Ovary (tissue), 3 donors: ENCODE measurements around the gene FAM222B.

Experiments
- EP300 ChIP-seq: sonication (generic); formaldehyde crosslinking; IDR thresholded peaks from one replicate; pipeline ENCODE4 v1.6.1; 2017; ENCODE audit warnings: antibody characterized with exemption
- POLR2A ChIP-seq: fragments of 450-650 bp; IDR thresholded peaks from one replicate; pipeline ENCODE4 v1.6.1; 2017; ENCODE audit warnings: antibody characterized with exemption, mild to moderate bottlenecking, moderate library complexity
- TF ChIP-seq, protein P1 (sequence below), 3 donors: fragments of 450-650 bp in 2 of 3; fragments of 200-600 bp in 1 of 3; IDR thresholded peaks; one replicate each; pipeline versions ENCODE4 v1.5.1 to v1.8.0; 2016 to 2022; ENCODE audit warnings: antibody characterized with exemption in 3 of 3, mild to moderate bottlenecking in 1 of 3
- donor health status: DM: no; HTN: no; CAD: no.

DNA sequence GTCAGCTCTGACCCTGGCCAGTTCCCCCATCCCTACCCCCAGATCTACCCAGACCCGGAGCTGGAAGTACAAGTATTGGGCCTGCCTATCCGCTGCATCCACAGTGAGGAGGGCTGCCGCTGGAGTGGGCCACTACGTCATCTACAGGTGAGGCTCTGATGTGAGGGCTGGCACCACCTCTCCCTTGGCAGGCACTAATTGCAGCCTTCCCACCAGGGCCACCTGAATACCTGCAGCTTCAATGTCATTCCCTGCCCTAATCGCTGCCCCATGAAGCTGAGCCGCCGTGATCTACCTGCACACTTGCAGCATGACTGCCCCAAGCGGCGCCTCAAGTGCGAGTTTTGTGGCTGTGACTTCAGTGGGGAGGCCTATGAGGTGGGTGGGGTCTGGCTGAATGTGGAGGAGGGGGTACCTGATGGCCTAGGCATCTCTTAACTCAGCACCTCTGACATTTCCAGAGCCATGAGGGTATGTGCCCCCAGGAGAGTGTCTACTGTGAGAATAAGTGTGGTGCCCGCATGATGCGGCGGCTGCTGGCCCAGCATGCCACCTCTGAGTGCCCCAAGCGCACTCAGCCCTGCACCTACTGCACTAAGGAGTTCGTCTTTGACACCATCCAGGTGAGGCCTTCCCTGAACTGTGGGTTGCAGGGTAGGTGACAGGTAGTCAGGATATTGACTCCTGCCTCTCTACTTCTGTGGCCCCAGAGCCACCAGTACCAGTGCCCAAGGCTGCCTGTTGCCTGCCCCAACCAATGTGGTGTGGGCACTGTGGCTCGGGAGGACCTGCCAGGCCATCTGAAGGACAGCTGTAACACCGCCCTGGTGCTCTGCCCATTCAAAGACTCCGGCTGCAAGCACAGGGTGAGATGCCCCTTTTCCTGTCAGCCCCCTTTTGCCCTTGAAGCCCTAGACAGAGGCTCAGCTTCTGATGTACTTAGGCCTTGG is 94.5 kb downstream of the FAM222B start:
- TF ChIP-seq, protein P1, sequence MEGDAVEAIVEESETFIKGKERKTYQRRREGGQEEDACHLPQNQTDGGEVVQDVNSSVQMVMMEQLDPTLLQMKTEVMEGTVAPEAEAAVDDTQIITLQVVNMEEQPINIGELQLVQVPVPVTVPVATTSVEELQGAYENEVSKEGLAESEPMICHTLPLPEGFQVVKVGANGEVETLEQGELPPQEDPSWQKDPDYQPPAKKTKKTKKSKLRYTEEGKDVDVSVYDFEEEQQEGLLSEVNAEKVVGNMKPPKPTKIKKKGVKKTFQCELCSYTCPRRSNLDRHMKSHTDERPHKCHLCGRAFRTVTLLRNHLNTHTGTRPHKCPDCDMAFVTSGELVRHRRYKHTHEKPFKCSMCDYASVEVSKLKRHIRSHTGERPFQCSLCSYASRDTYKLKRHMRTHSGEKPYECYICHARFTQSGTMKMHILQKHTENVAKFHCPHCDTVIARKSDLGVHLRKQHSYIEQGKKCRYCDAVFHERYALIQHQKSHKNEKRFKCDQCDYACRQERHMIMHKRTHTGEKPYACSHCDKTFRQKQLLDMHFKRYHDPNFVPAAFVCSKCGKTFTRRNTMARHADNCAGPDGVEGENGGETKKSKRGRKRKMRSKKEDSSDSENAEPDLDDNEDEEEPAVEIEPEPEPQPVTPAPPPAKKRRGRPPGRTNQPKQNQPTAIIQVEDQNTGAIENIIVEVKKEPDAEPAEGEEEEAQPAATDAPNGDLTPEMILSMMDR (IDR thresholded peaks at IDR 0.05), result no peak
- TF ChIP-seq EP300 (no peak), POLR2A (no peak)
